ENCODE data around the gene DGKE.

Gene DGKE

GRCh38 chr17:56845934-56846333 lies 12.0 kb downstream of the DGKE start:
- DNase-seq (ENCODE audit: low spot score) (no peak), FAIRE-seq (no peak)

- FAIRE-seq (no peak), DNase-seq (ENCODE audit: low spot score) (no peak)
Observed at GRCh38 chr17:56847106-56847505, 13.2 kb downstream of the DGKE start.

GRCh38 chr17:56849131-56849530 lies 15.2 kb downstream of the DGKE start:
- DNase-seq (ENCODE audit: low spot score) (no peak), FAIRE-seq (no peak)

GRCh38 chr17:56850591-56850990 lies 16.6 kb downstream of the DGKE start:
- DNase-seq (ENCODE audit: low spot score), result no peak
- no peak for FAIRE-seq

DNA sequence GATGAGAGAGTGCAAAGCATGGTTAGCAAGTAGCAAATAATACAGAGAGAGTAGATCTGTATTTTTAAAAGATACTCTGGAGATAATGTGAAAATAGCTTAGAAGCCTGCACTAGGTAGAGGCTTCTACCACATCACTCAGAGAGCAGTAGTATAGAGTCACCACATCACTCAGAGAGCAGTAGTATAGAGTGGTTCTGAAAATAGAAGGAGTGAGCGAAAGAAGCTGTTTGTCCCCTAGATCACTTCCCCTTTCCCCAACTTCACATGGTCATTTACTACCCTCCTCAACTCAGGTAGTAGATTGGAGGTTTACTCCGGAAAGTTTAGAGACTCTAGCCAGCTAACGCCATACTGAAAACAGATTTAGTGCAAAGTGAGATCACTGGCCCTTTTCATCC lies 17.1 kb downstream of the DGKE start:
- DNase-seq (ENCODE audit: low spot score) (no peak), FAIRE-seq (no peak)

GRCh38 chr17:56861899-56862298 lies 27.9 kb downstream of the DGKE start:
- no peak for FAIRE-seq
- DNase-seq (ENCODE audit: low spot score), result no peak

GRCh38 chr17:56863974-56864373 lies 30.0 kb downstream of the DGKE start:
- no peak for FAIRE-seq
- no peak for DNase-seq (ENCODE audit: low spot score)

- FAIRE-seq (no peak), DNase-seq (ENCODE audit: low spot score) (no peak)
Observed at GRCh38 chr17:56866076-56866475, 32.1 kb downstream of the DGKE start.

- DNase-seq (ENCODE audit: low spot score) (no peak), FAIRE-seq (no peak)
Observed at GRCh38 chr17:56866496-56866895, 32.5 kb downstream of the DGKE start.

GRCh38 chr17:56867948-56868376 lies 34.0 kb downstream of the DGKE start:
- DNase-seq (ENCODE audit: low spot score) (no peak), FAIRE-seq (no peak)

- FAIRE-seq (no peak), DNase-seq (ENCODE audit: low spot score) (no peak)
Observed at GRCh38 chr17:56868716-56869115, 34.8 kb downstream of the DGKE start.

DNA sequence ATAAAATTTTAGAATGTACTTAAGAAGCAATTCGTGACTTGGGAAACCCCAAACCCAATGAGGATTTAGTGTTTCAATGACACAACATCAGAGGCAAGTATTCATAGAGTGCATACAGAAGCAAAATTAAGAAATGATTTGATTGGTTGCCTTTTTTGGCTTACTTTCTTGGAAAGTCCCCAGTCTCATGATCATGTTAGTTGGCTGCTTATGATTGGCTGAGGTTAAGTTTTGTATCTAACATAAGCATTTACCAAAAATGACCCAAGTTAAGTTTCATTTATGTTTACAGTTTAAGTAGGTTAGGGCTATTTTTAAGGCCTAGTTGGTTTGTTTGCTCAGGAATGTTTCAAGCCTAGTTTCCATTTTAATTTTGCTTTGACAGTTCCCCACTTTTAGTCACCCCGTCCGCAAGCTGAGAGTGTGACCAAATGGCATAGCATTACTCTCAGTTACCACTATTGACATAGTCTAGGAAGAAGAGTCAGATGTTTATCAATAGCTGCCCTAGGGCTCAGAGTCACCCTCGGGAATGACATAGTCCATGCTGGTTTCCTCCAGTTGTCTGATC lies 36.2 kb downstream of the DGKE start:
- DNase-seq (ENCODE audit: low spot score) (no peak), FAIRE-seq (no peak)

GRCh38 chr17:56876766-56877179 lies 42.8 kb downstream of the DGKE start:
- DNase-seq (ENCODE audit: low spot score) (no peak), FAIRE-seq (no peak)

- DNase-seq (ENCODE audit: low spot score) (no peak), FAIRE-seq (no peak)
Observed at GRCh38 chr17:56879280-56879679, 45.3 kb downstream of the DGKE start.

DNA sequence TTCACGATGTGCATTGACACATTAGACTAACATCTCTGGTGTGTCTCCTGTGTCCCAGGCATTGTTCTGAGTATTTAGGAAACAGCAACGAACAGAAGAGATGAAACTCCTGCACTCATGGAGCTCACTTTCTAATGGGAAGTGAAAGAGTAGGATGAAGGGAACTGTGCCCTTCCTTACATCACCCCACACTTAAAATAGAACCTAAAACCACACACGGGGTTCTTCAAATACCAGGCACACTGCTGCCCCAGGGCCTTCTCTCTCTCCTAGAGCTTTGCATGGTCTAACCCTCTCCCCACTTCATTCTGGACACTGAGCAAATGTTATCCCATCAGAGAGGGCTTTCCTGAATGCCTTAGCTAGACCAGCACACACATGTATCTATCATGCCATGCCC lies 46.2 kb downstream of the DGKE start:
- DNase-seq (ENCODE audit: low spot score) (no peak), FAIRE-seq (no peak)

DNA sequence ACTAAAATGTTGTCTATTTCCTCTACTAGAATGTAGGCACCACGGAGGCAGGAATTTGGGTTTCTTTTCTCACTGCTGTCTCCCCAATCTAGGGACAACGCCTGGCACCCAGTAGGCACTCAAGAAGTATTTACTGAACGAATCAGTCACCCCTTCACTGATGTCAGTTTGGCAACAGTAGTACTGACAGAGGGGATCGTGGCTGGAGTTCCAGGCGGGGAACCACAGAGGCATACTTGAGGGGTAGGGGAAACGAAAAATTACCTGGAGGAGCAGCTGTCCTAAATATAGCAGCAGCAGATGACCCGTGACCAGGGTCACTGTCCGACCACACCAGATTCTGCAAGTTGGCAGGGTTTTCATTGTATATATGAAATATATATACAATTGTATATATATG lies 46.6 kb downstream of the DGKE start:
- DNase-seq (ENCODE audit: low spot score), result no peak
- no peak for FAIRE-seq

GRCh38 chr17:56881685-56882295 lies 47.8 kb downstream of the DGKE start:
- DNase-seq (ENCODE audit: low spot score) (no peak), FAIRE-seq (no peak)

GRCh38 chr17:56883616-56884015 lies 49.7 kb downstream of the DGKE start:
- FAIRE-seq, result no peak
- no peak for DNase-seq (ENCODE audit: low spot score)

- no peak for DNase-seq (ENCODE audit: low spot score)
- FAIRE-seq, result no peak
Observed at GRCh38 chr17:56884483-56885311, 50.7 kb downstream of the DGKE start.

DNA sequence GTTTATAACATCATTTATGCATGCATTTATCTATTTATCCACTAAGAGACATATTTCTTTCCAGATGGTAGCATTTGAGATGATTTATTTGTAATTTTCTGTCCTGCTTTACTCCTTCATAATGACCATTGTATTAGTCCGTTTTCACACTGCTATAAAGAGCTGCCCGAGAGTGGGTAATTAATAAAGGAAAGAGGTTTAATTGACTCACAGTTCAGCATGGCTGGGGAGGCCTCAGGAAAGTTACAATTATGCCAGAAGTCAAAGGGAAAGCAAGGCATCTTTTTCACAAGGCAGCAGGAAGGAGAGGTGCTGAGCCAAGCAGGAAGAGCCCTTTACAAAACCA lies 51.3 kb downstream of the DGKE start:
- DNase-seq (ENCODE audit: low spot score) (no peak), FAIRE-seq (no peak)

- FAIRE-seq (no peak), DNase-seq (ENCODE audit: low spot score) (no peak)
Observed at GRCh38 chr17:56886288-56886731, 52.4 kb downstream of the DGKE start.

DNA sequence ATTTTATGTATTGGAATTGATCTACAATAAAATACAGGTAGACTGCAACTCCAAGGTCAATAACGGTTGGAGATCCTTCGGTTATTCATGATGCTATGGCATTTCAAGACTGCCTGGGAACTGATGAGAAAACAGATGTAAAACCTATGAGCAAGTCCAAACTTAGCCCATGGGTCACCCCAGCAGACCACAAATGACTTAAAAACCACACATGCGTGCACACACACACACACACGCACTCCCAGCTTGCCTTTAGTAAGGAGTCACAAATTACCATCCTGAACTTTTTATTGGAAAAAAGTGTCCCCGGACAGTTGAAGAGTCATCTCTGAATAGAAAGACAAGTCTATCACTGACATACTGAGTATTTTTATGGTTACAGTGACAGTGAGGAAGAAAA lies 53.2 kb downstream of the DGKE start:
- DNase-seq (ENCODE audit: low spot score), result no peak
- no peak for FAIRE-seq

Measured in RCC 7860 (cell line).